A549 treated with RU486 at 1 μM for 4 hours (cell line): Measurements from ENCODE around the gene GJA9. TPM values are rescaled to one million over a fixed set of nuclear protein-coding genes. Genes with fewer than 3 reads are reported as not detected.

ENCODE experiments used
- total RNA-seq: library from RNA; stranded (reverse); fragments of 200-300 nt; extraction: Qiagen RNA extraction; gene quantifications from 5 replicates; pipeline ENCODE4 v1.2.3, GENCODE V29; 2022; ENCODE audit warnings: low read depth

The GJA9 gene
- total RNA-seq, result not detected in 5 replicates

GRCh38 chr1:38881487-38881886 is at the start of gene GJA9:
TSS of gene GJA9 (minus strand) at chr1:38881587. CDS start at chr1:38876098, 5,489 bp downstream.

GRCh38 chr1:38873027-38873969 is 8.1 kb downstream of the GJA9 start, which contains the start of gene MYCBP:
TSS of gene MYCBP (minus strand) at chr1:38873348. CDS start at chr1:38873305, 43 bp downstream.

GRCh38 chr1:38859561-38860453 is 21.6 kb downstream of the GJA9 start, which contains the start of gene RRAGC:
TSS of gene RRAGC (minus strand) at chr1:38859772. CDS start at chr1:38859646, 126 bp downstream.

Other genes with a start within 250 kb of the GJA9 start
- gene RRAGC, start 21.8 kb downstream of the GJA9 start, total RNA-seq, result 16.0 to 29.2 TPM (median 27.8 TPM) in 5 replicates
- 9.0 to 24.0 TPM (median 22.4 TPM) in 5 replicates for gene MYCBP, start 8.2 kb downstream of the GJA9 start, total RNA-seq
- 2.0 to 2.7 TPM (median 2.5 TPM) in 5 replicates for gene RHBDL2, start 60.2 kb upstream of the GJA9 start, total RNA-seq
- gene AKIRIN1, start 109.7 kb upstream of the GJA9 start, total RNA-seq, result 30.3 to 47.4 TPM (median 44.2 TPM) in 5 replicates
- 404 to 568 TPM (median 473 TPM) in 5 replicates for gene NDUFS5, start 144.8 kb upstream of the GJA9 start, total RNA-seq